HepG2 (cell line): ENCODE data around the gene ESYT1. TPM values are rescaled to one million over a fixed set of nuclear protein-coding genes. Genes with fewer than 3 reads are reported as not detected.

Experiments
- ATAC-seq: fragments of 200-7000 bp; cut with Tn5 transposase; 3 replicates; pipeline ENCODE4 v1.9.1; 2020; ENCODE audit warnings: mild to moderate bottlenecking, moderate library complexity
- BruUV-seq: library from RNA; stranded (reverse); fragments of 400-500 nt; replicated peaks from 2 replicates; lab custom pipeline; 2021; lab: Mats Ljungman, UMichigan
- CTCF ChIA-PET: fragments of 300-600 bp; formaldehyde crosslinking; extraction: SDS; loops from one replicate; lab custom pipeline; 2021; ENCODE audit warnings: low total read pairs, inconsistent platforms, low intra/inter-chr PET ratio; lab: Yijun Ruan, JAX
- POLR2A ChIA-PET: fragments of 350-600 bp; sonication (Branson Sonifier 250); formaldehyde crosslinking; loops from one replicate; lab custom pipeline; 2020; ENCODE audit warnings: antibody characterized with exemption, inconsistent platforms; lab: Yijun Ruan, JAX
- DNase-seq: peaks from one replicate; pipeline ENCODE4 v3.0.0-alpha.2; 2015; ENCODE audit warnings: low spot score
- FAIRE-seq: peaks from 3 replicates; lab custom pipeline; 2011; peaks lifted over from hg19 to GRCh38; lab: Jason Lieb, UNC
- H2AFZ ChIP-seq: one replicate; pipeline ENCODE4 v1.6.1; 2011; ENCODE audit warnings: low read length, inconsistent platforms
- H3K27ac ChIP-seq: fragments of 300-600 bp; 3 replicates; pipeline ENCODE4 v1.8.0; 2011; ENCODE audit warnings: mixed run types, mild to moderate bottlenecking, mixed read lengths, low read length, inconsistent platforms; ENCODE audit not compliant: insufficient read depth; ENCODE audit errors: extremely low read length
- H3K27me3 ChIP-seq, 2 experiments: fragments of 200-600 bp in 1 of 2; 2 replicates in 1 of 2; 3 replicates in 1 of 2; pipeline versions ENCODE4 v1.6.0 to v1.8.0; 2011; ENCODE audit warnings: low read length in 2 of 2, mild to moderate bottlenecking in 2 of 2, moderate library complexity in 2 of 2, inconsistent platforms in 1 of 2; ENCODE audit not compliant: insufficient read depth in 2 of 2, control insufficient read depth in 1 of 2
- H3K36me3 ChIP-seq, 2 experiments: fragments of 200-600 bp in 1 of 2; replicated peaks in 1 of 2; 2 replicates in 1 of 2; 3 replicates in 1 of 2; pipeline versions ENCODE4 v1.5.1 to v1.8.0; 2011; ENCODE audit warnings: low read length in 2 of 2, inconsistent platforms in 1 of 2; ENCODE audit not compliant: insufficient read depth in 2 of 2, control insufficient read depth in 1 of 2
- H3K4me1 ChIP-seq: 2 replicates; pipeline ENCODE4 v1.5.1; 2012; ENCODE audit warnings: low read length, inconsistent platforms; ENCODE audit not compliant: insufficient read depth
- H3K4me2 ChIP-seq: 2 replicates; pipeline ENCODE4 v1.6.0; 2011; ENCODE audit warnings: low read depth, low read length, inconsistent platforms
- H3K4me3 ChIP-seq, 3 experiments: fragments of 200-600 bp in 1 of 3; sonication (generic), shearing (Covaris generic) in 1 of 3; replicated peaks in 1 of 3; 2 replicates each; pipeline ENCODE4 v1.5.1; 2011 to 2016; ENCODE audit warnings: low read length in 3 of 3, inconsistent platforms in 2 of 3, low read depth in 2 of 3, mild to moderate bottlenecking in 2 of 3, control low read depth in 1 of 3, mixed read lengths in 1 of 3; ENCODE audit not compliant: insufficient read depth in 1 of 3
- H3K79me2 ChIP-seq: one replicate; pipeline ENCODE4 v1.6.1; 2011; ENCODE audit warnings: low read length, inconsistent platforms; ENCODE audit not compliant: insufficient read depth
- H3K9ac ChIP-seq: 2 replicates; pipeline ENCODE4 v1.6.0; 2011; ENCODE audit warnings: mild to moderate bottlenecking, low read depth, low read length, inconsistent platforms; ENCODE audit not compliant: insufficient read depth
- H3K9me3 ChIP-seq: 2 replicates; pipeline ENCODE4 v1.5.1; 2012; ENCODE audit warnings: mild to moderate bottlenecking, low read length
- H4K20me1 ChIP-seq: 2 replicates; pipeline ENCODE4 v1.6.0; 2011; ENCODE audit warnings: inconsistent platforms, mild to moderate bottlenecking, low read length, moderate library complexity; ENCODE audit not compliant: insufficient read depth
- POLR2A ChIP-seq, 2 experiments: IDR thresholded peaks; 2 replicates each; pipeline ENCODE4 v1.6.1; 2011; ENCODE audit warnings: low read depth in 2 of 2, low read length in 2 of 2, mild to moderate bottlenecking in 1 of 2, moderate library complexity in 1 of 2; ENCODE audit not compliant: insufficient read depth in 1 of 2
- POLR2AphosphoS5 ChIP-seq: IDR thresholded peaks from 2 replicates; pipeline ENCODE4 v1.6.1; 2012; ENCODE audit warnings: low read depth, low read length
- POLR2G ChIP-seq: fragments of 200-400 bp; formaldehyde crosslinking; IDR thresholded peaks from 2 replicates; pipeline ENCODE4 v1.6.1; 2018; ENCODE audit warnings: mild to moderate bottlenecking, low read depth, low read length, moderate library complexity
- RBFOX2 ChIP-seq: fragments of 200-400 bp; formaldehyde crosslinking; IDR thresholded peaks from 2 replicates; pipeline ENCODE4 v1.6.1; 2017; ENCODE audit warnings: low read depth, mild to moderate bottlenecking, low read length
- RBM22 ChIP-seq: fragments of 200-400 bp; formaldehyde crosslinking; optimal IDR thresholded peaks from 2 replicates; pipeline ENCODE3; 2017; ENCODE audit warnings: mild to moderate bottlenecking, low read length, moderate library complexity
- SMAD1 ChIP-seq: sonication (generic); formaldehyde crosslinking; IDR thresholded peaks from 2 replicates; pipeline ENCODE4 v1.4.0; 2020; ENCODE audit warnings: missing genetic modification reagents, low read depth, mild to moderate bottlenecking, borderline replicate concordance
- SMARCC2 ChIP-seq: fragments of 450-650 bp; IDR thresholded peaks from 2 replicates; pipeline ENCODE4 v1.6.1; 2017; ENCODE audit warnings: antibody characterized with exemption, mild to moderate bottlenecking
- WGBS: methylation state at CpG from one replicate; pipeline ENCODE4 v1.1.6; 2017; ENCODE audit warnings: low lambda C conversion rate; 5-methylcytosine and 5-hydroxymethylcytosine counted together
- in situ Hi-C: cut with HindIII; loops from 2 replicates; pipeline ENCODE4 v1.10.0; 2017; ENCODE audit warnings: low pct_unique_long_range_greater_than_20kb; ENCODE audit not compliant: extremely low pct_ligation_motif_present
- intact Hi-C: fragments of 100-400 bp; cut with micrococcal nuclease; formaldehyde crosslinking; loops from one replicate; pipeline ENCODE4 v1.10.0; 2022; ENCODE audit not compliant: unreplicated experiment
- polyA plus RNA-seq, 8 experiments: library from polyadenylated mRNA; depleted of rRNA in 3 of 8; stranded (reverse) in 7 of 8; unstranded in 1 of 8; fragments of >200 nt; fragmentation: Illumina TruSeq in 4 of 8; extraction: Trizol in 4 of 8; gene quantifications; 2 replicates each; pipeline versions ENCODE4 v1.2.1 to v1.2.3, GENCODE V29; 2011 to 2016; ENCODE audit warnings: low read depth in 4 of 8, missing spikeins in 1 of 8, mixed read lengths in 1 of 8; ENCODE audit not compliant: insufficient read depth in 1 of 8
- total RNA-seq, 5 experiments: library from RNA; depleted of rRNA; stranded (reverse); fragments of >200 nt; fragmentation: Illumina TruSeq; extraction: Trizol; gene quantifications; 2 replicates each; pipeline ENCODE4 v1.2.3, GENCODE V29; 2016; ENCODE audit warnings: low read depth in 1 of 5

Gene ESYT1
- total and polyA plus RNA-seq, 2 of the 13 experiments (the other 11 are each of a cell fraction or from before 2014, with no cell fraction given) = 66.9 to 71.0 TPM

GRCh38 chr12:56162468-56163290 is 34.6 kb downstream of the ESYT1 start:
- Histone ChIP-seq H3K9me3 (no peaks in the 10 kb centered on the region), H3K36me3 (peaks cover 33 to 60% of the 10 kb centered on the region in 2 experiments), H3K9ac (no peak overlapping the region), H3K4me2 (no peak overlapping the region), H3K4me3 (no peak overlapping the region), H3K27me3 (no peaks in the 10 kb centered on the region; a peak in 1 of 5 replicates), H3K27ac (no peak overlapping the region), H3K79me2 (peaks cover 25% of the 10 kb centered on the region), H3K4me1 (peaks cover 28% of the 10 kb centered on the region), H4K20me1 (peaks cover 28% of the 10 kb centered on the region), H2AFZ (no peak overlapping the region)
- WGBS = 95% methylated on average over 11 of the region's 11 CpGs
- BruUV-seq = TSS peak; percentile 34
- ChIA-PET CTCF (no interaction called here), POLR2A (interaction anchor here (0.7 to 3.3 kb wide), 8 partner anchors 11 to 59 kb away, joined by 3 to 20 read pairs (median 6); partner anchors contain the start of genes ESYT1, RNF41, SMARCC2 and ZC3H10)
- FAIRE-seq (no peak), ATAC-seq (no peak), DNase-seq (no peak)
- in situ Hi-C loops = no loop called here
- TF ChIP-seq SMAD1 = no peak
- TF ChIP-seq RBFOX2 = 0 out of 2 replicates have a peak, but pooled peaks have one; percentile 19
- no peak for TF ChIP-seq SMARCC2
- TF ChIP-seq POLR2G = peak; percentile 53; the same call in 1 of the 2 replicates
- TF ChIP-seq POLR2A (IDR thresholded peaks at IDR 0.05; ENCODE audit: insufficient read depth in 1 of 2, low read depth in 2 of 2, low read length in 2 of 2) = peak; percentile 45 to 51; a peak in 3 of 4 replicates
- peak; percentile 49 for TF ChIP-seq RBM22
- TF ChIP-seq POLR2AphosphoS5 = peak; percentile 42; the same call in 1 of the 2 replicates
- intact Hi-C loops = no loop called here
